Measurements from ENCODE around the gene ZMYND8.
"Not testable (repeated sequence)": the region's sequence is repeated elsewhere in the genome, so short reads cannot be mapped to it uniquely, and the experiment has no call there.

ZMYND8 gene

GRCh38 chr20:47256668-47257236 lies 99.7 kb downstream of the ZMYND8 start:
- DNase-seq (ENCODE audit: insufficient read length, low spot score) (no peak), FAIRE-seq (no peak)

GRCh38 chr20:47253872-47254271 lies 102.6 kb downstream of the ZMYND8 start:
- FAIRE-seq = no peak

GRCh38 chr20:47252879-47253307 lies 103.6 kb downstream of the ZMYND8 start:
- DNase-seq (ENCODE audit: insufficient read length, low spot score) = no peak
- no peak for FAIRE-seq

More at GRCh38 chr20:47253872-47254271, 102.6 kb downstream of the ZMYND8 start:
- DNase-seq (ENCODE audit: insufficient read length, low spot score) = no peak

- no peak for DNase-seq (ENCODE audit: insufficient read length, low spot score)
- FAIRE-seq = no peak
Measured at GRCh38 chr20:47251154-47252020, 105.1 kb downstream of the ZMYND8 start.

GRCh38 chr20:47250360-47250759 lies 106.1 kb downstream of the ZMYND8 start:
- DNase-seq (ENCODE audit: insufficient read length, low spot score) (no peak), FAIRE-seq (no peak)

GRCh38 chr20:47249913-47250312 lies 106.6 kb downstream of the ZMYND8 start:
- no peak for DNase-seq (ENCODE audit: insufficient read length, low spot score)
- FAIRE-seq = no peak

- DNase-seq (ENCODE audit: insufficient read length, low spot score) (no peak), FAIRE-seq (no peak)
Measured at GRCh38 chr20:47248448-47248966, 108.0 kb downstream of the ZMYND8 start.

- no peak for DNase-seq (ENCODE audit: insufficient read length, low spot score)
- FAIRE-seq = no peak
Measured at GRCh38 chr20:47247972-47248371, 108.5 kb downstream of the ZMYND8 start.

GRCh38 chr20:47246061-47246777 lies 110.3 kb downstream of the ZMYND8 start:
- FAIRE-seq = no peak
- DNase-seq (ENCODE audit: insufficient read length, low spot score) = no peak

GRCh38 chr20:47245166-47245565 lies 111.3 kb downstream of the ZMYND8 start:
- not testable (repeated sequence) for DNase-seq (ENCODE audit: insufficient read length, low spot score); FAIRE-seq

- DNase-seq (ENCODE audit: insufficient read length, low spot score) (no peak), FAIRE-seq (no peak)
Measured at GRCh38 chr20:47244451-47244850, 112.0 kb downstream of the ZMYND8 start.

- no peak for DNase-seq (ENCODE audit: insufficient read length, low spot score)
- FAIRE-seq = no peak
Measured at GRCh38 chr20:47243532-47244305, 112.8 kb downstream of the ZMYND8 start.

GRCh38 chr20:47243003-47243402 lies 113.5 kb downstream of the ZMYND8 start:
- no peak for DNase-seq (ENCODE audit: insufficient read length, low spot score)
- no peak for FAIRE-seq

- no peak for FAIRE-seq
- DNase-seq (ENCODE audit: insufficient read length, low spot score) = no peak
Measured at GRCh38 chr20:47241345-47241781, 115.1 kb downstream of the ZMYND8 start.

GRCh38 chr20:47240096-47240495 lies 116.4 kb downstream of the ZMYND8 start:
- DNase-seq (ENCODE audit: insufficient read length, low spot score); FAIRE-seq: not testable (repeated sequence)

GRCh38 chr20:47239719-47240067 lies 116.8 kb downstream of the ZMYND8 start:
- FAIRE-seq = no peak
- DNase-seq (ENCODE audit: insufficient read length, low spot score) = no peak

- no peak for DNase-seq (ENCODE audit: insufficient read length, low spot score)
Measured at GRCh38 chr20:47238780-47239718, 117.5 kb downstream of the ZMYND8 start.

GRCh38 chr20:47237715-47238114 lies 118.8 kb downstream of the ZMYND8 start:
- FAIRE-seq (no peak), DNase-seq (ENCODE audit: insufficient read length, low spot score) (no peak)

More at GRCh38 chr20:47238780-47239718, 117.5 kb downstream of the ZMYND8 start:
- no peak for FAIRE-seq

GRCh38 chr20:47236639-47236900 lies 119.9 kb downstream of the ZMYND8 start:
- no peak for FAIRE-seq

More at GRCh38 chr20:47236639-47236900, 119.9 kb downstream of the ZMYND8 start:
- DNase-seq (ENCODE audit: insufficient read length, low spot score) = no peak
